Effector memory CD8-positive, alpha-beta T cell (primary cell): ENCODE measurements around the gene ACE2.

Experiments
- ATAC-seq: fragments of 150-1000 bp; cut with Tn5 transposase; replicated peaks from 2 replicates; pipeline ENCODE4 v1.10.0; 2021; ENCODE audit warnings: mild to moderate bottlenecking, moderate library complexity
- DNase-seq, 3 experiments: peaks; one replicate each; pipeline ENCODE4 v3.0.0; 2021
- H3K27ac Mint-ChIP-seq, 2 donors: one replicate each; pipeline ENCODE4 v1.8.0; 2022; ENCODE audit warnings: mild to moderate bottlenecking in 2 of 2, mixed read lengths in 2 of 2, moderate library complexity in 2 of 2
- H3K27me3 Mint-ChIP-seq, 2 donors: one replicate each; pipeline ENCODE4 v1.8.0; 2022; ENCODE audit warnings: mixed read lengths in 2 of 2
- H3K36me3 Mint-ChIP-seq: one replicate; pipeline ENCODE4 v1.8.0; 2022; ENCODE audit warnings: mild to moderate bottlenecking, moderate library complexity, mixed read lengths; ENCODE audit not compliant: insufficient read depth
- H3K4me1 Mint-ChIP-seq, 2 donors: one replicate each; pipeline ENCODE4 v1.8.0; 2022; ENCODE audit warnings: low read depth in 2 of 2, mixed read lengths in 2 of 2
- H3K4me3 Mint-ChIP-seq, 2 donors: one replicate each; pipeline ENCODE4 v1.8.0; 2022; ENCODE audit warnings: mild to moderate bottlenecking in 2 of 2, mixed read lengths in 2 of 2, moderate library complexity in 2 of 2
- H3K9me3 Mint-ChIP-seq, 2 donors: one replicate each; pipeline ENCODE4 v1.8.0; 2022; ENCODE audit warnings: mixed read lengths in 2 of 2

The ACE2 gene

GRCh38 chrX:15515931-15516330, 84.8 kb downstream of the ACE2 start:
- H3K36me3 Mint-ChIP-seq = no peaks in the 10 kb centered on the region
- H3K27me3 Mint-ChIP-seq = no peaks in the 10 kb centered on the region
- no peak overlapping the region for H3K4me3 Mint-ChIP-seq
- DNase-seq (no peak), ATAC-seq (no peak)
- H3K27ac Mint-ChIP-seq = no peak overlapping the region
- no peaks in the 10 kb centered on the region for H3K4me1 Mint-ChIP-seq
- H3K9me3 Mint-ChIP-seq = no peaks in the 10 kb centered on the region

- H3K27ac Mint-ChIP-seq = no peak overlapping the region
- H3K4me3 Mint-ChIP-seq = no peak overlapping the region
- peaks cover 8% of the 10 kb centered on the region in 2 donors for H3K27me3 Mint-ChIP-seq
- H3K4me1 Mint-ChIP-seq = no peaks in the 10 kb centered on the region
- ATAC-seq (no peak), DNase-seq (no peak)
- no peaks in the 10 kb centered on the region for H3K9me3 Mint-ChIP-seq
- no peaks in the 10 kb centered on the region for H3K36me3 Mint-ChIP-seq
Observed at GRCh38 chrX:15514279-15514678, 86.5 kb downstream of the ACE2 start.

DNA sequence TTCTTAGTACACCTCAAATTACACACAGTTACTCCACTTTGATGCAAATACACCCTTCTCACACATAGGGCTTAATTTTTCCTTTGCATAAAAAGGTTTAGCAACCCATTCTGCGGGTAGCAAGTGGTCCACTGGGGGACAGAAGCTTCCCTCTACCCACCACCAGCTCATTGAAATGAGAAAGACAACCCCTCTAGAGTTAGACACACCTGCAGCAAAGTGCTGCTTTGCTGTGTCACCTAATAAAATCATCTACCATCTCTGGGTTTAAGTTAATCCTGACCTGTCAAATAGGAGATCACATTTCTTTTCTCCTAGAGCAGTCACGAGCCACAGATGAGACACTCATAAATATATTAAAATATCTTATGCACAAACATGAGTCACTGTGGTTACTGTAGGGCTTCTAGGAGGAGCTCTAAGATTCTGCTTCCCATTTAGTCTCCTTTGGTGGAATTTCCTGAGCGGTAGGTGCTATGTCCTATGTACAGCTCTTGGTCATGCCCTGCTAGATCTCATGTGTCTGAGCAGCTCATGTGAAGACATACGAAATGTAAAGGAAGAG, 88.3 kb downstream of the ACE2 start:
- no peaks in the 10 kb centered on the region for H3K36me3 Mint-ChIP-seq
- DNase-seq = no peak
- no peaks in the 10 kb centered on the region for H3K9me3 Mint-ChIP-seq
- H3K27ac Mint-ChIP-seq = no peak overlapping the region
- ATAC-seq = no peak
- H3K4me3 Mint-ChIP-seq = no peak overlapping the region
- no peaks in the 10 kb centered on the region for H3K4me1 Mint-ChIP-seq
- H3K27me3 Mint-ChIP-seq = peaks cover 8 to 18% of the 10 kb centered on the region in 2 donors

DNA sequence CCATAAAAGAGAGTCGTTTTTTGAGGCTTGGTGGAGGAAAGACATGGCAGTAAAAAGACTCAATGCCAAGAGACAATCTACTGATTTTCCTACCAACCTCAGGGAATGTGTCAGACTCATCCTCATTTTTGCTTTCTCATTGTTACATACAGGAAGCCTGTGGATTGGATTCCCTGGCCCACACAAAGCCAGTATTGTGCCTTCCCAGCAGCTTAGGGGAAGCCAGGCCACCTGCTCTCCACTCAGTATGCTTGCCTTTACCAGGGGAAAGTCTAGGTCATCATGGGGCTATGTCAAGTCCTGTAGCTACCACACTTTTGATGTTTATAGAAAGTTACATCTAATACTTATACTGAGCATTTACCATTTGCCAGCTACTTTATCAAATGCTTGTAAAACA, 89.2 kb downstream of the ACE2 start:
- Mint-ChIP-seq H3K4me3 (no peak overlapping the region), H3K9me3 (no peaks in the 10 kb centered on the region), H3K4me1 (no peaks in the 10 kb centered on the region), H3K27ac (no peak overlapping the region), H3K36me3 (no peaks in the 10 kb centered on the region), H3K27me3 (peaks cover 8 to 18% of the 10 kb centered on the region in 2 donors)
- no peak for ATAC-seq
- no peak for DNase-seq
